Pancreas (tissue), 10 donors: Measurements from ENCODE around the gene ATP2A2. TPM values are rescaled to one million over a fixed set of nuclear protein-coding genes. Genes with fewer than 3 reads are reported as not detected.
"Not testable (repeated sequence)": the region's sequence is repeated elsewhere in the genome, so short reads cannot be mapped to it uniquely, and the experiment has no call there.

Experiments
- ATAC-seq, 4 donors: fragments of 200-7000 bp; cut with Tn5 transposase; one replicate each; pipeline versions ENCODE4 v1.8.0 to v1.9.1; 2020; ENCODE audit warnings: mild to moderate bottlenecking in 4 of 4, moderate library complexity in 4 of 4
- DNase-seq, 6 donors: peaks; one replicate each; pipeline ENCODE4 v3.0.0-alpha.2; 2020
- FAIRE-seq: peaks from 2 replicates; lab custom pipeline; 2012; peaks lifted over from hg19 to GRCh38; lab: Jason Lieb, UNC
- H3K27ac ChIP-seq, 4 donors: fragments of 200-600 bp; sonication (generic); 1 replicate in 3 of 4; 2 replicates in 1 of 4; pipeline versions ENCODE4 v1.5.0 to v1.8.0; 2020
- H3K27me3 ChIP-seq, 4 donors: fragments of 200-600 bp; one replicate each; pipeline ENCODE4 v1.8.0; 2021
- H3K36me3 ChIP-seq, 3 donors: fragments of 200-600 bp; sonication (generic) in 1 of 3; one replicate each; pipeline versions ENCODE4 v1.5.0 to v1.8.0; 2020 to 2021
- H3K4me1 ChIP-seq, 3 donors: fragments of 200-600 bp; one replicate each; pipeline ENCODE4 v1.8.0; 2021
- H3K4me3 ChIP-seq, 4 donors: fragments of 200-600 bp; sonication (generic) in 2 of 4; one replicate each; pipeline versions ENCODE4 v1.5.0 to v1.8.0; 2020 to 2021
- H3K9me3 ChIP-seq, 4 donors: fragments of 200-600 bp; one replicate each; pipeline ENCODE4 v1.8.0; 2021
- CTCF ChIP-seq, 4 donors: fragments of 200-600 bp; sonication (generic) in 3 of 4; IDR thresholded peaks; one replicate each; pipeline versions ENCODE4 v1.5.0 to v1.8.0; 2021; ENCODE audit warnings: antibody characterized with exemption in 4 of 4
- WGBS, 2 donors: extraction: QIAGEN DNeasy Blood & Tissue Kit; methylation state at CpG; one replicate each; pipeline ENCODE4 v1.1.7; 2013; 5-methylcytosine and 5-hydroxymethylcytosine counted together
- intact Hi-C, 3 donors: fragments of 100-400 bp; cut with DNase I; formaldehyde crosslinking; loops; one replicate each; pipeline versions ENCODE4 v1.11.1 to v1.14.2; 2022
- polyA plus RNA-seq, 2 donors: library from polyadenylated mRNA; stranded (reverse); fragments of 200-250 nt; gene quantifications; one replicate each; pipeline ENCODE4 v1.2.3, GENCODE V29; 2013
- total RNA-seq, 6 donors: library from RNA; stranded (reverse); fragmentation: NEBNext Ultra II Directional in 4 of 6; extraction: Animal tissue kit (Norgen Biotek cat#: 25700) in 4 of 6; gene quantifications; one replicate each; pipeline versions ENCODE4 v1.2.1 to v1.2.4, GENCODE V29; 2021 to 2023
- donor health status: healthy with polysubstance abuse.
- donor health status: DM: no; HTN: no; CAD: no; lungs with moderate emphysema.
- donor health status: DM: no; HTN: no; CAD: no.
- donor health status: control.
- donor health status: control.
- donor health status: Bipolar disorder and iron deficiency.
- donor health status: DM: yes; HTN: yes; CAD: no.
- donor health status: DM: no; HTN: no; CAD: no.
- donor health status: DM: no; HTN: no; CAD: no.
- donor health status: DM: yes; HTN: yes; CAD: no.

Gene ATP2A2
- total and polyA plus RNA-seq, 8 donors, result 16.3 to 79.7 (median 45.7) TPM

GRCh38 chr12:110249716-110250225 lies 31.3 kb upstream of the ATP2A2 start:
- intact Hi-C loops, result no loop called here
- 67 to 68% methylated on average over 7 of the region's 7 CpGs for WGBS, 2 donors
- H3K4me3 ChIP-seq, result no peak overlapping the region
- DNase-seq, result peak in 1 of 6 donors; percentile 39
- H3K9me3 ChIP-seq, result no peaks in the 10 kb centered on the region
- no peak for FAIRE-seq
- TF ChIP-seq CTCF (IDR thresholded peaks at IDR 0.05), result no peak
- peak in 3 of 4 donors; percentile 24 to 46 (median 35) for ATAC-seq
- peak overlapping the region; percentile 76 to 91 (median 79) for H3K27ac ChIP-seq
- no peaks in the 10 kb centered on the region for H3K27me3 ChIP-seq
- peaks cover 20 to 39% (median 32%) of the 10 kb centered on the region in 3 donors for H3K4me1 ChIP-seq
- H3K36me3 ChIP-seq, result no peaks in the 10 kb centered on the region

- Histone ChIP-seq H3K4me1 (peaks cover 19 to 39% (median 28%) of the 10 kb centered on the region in 3 donors), H3K4me3 (no peak overlapping the region), H3K27me3 (no peaks in the 10 kb centered on the region), H3K36me3 (no peaks in the 10 kb centered on the region), H3K9me3 (no peaks in the 10 kb centered on the region), H3K27ac (no peak overlapping the region)
- intact Hi-C loops, result no loop called here
- WGBS, 2 donors, result 91 to 95% methylated on average over 7 of the region's 7 CpGs
- DNase-seq (no peak), FAIRE-seq (no peak), ATAC-seq (no peak)
- no peak for TF ChIP-seq CTCF (IDR thresholded peaks at IDR 0.05)
Measured at GRCh38 chr12:110251381-110251780, 29.7 kb upstream of the ATP2A2 start.

GRCh38 chr12:110252716-110253115 lies 28.3 kb upstream of the ATP2A2 start:
- 62 to 75% methylated on average over 9 of the region's 9 CpGs for WGBS, 2 donors
- ATAC-seq, result no peak
- Histone ChIP-seq H3K9me3 (no peaks in the 10 kb centered on the region), H3K4me3 (no peak overlapping the region), H3K27ac (no peak overlapping the region), H3K4me1 (peaks cover 6 to 25% (median 17%) of the 10 kb centered on the region in 3 donors), H3K27me3 (no peaks in the 10 kb centered on the region), H3K36me3 (no peaks in the 10 kb centered on the region)
- no peak for FAIRE-seq
- intact Hi-C loops, result no loop called here
- no peak for TF ChIP-seq CTCF (IDR thresholded peaks at IDR 0.05)
- no peak for DNase-seq

- no peaks in the 10 kb centered on the region for H3K27me3 ChIP-seq
- no peak for TF ChIP-seq CTCF (IDR thresholded peaks at IDR 0.05)
- H3K36me3 ChIP-seq, result no peaks in the 10 kb centered on the region
- ATAC-seq (peak; percentile 51 to 77 (median 67)), DNase-seq (peak in 5 of 6 donors; percentile 23 to 60 (median 50)), FAIRE-seq (no peak)
- no peak overlapping the region for H3K27ac ChIP-seq
- no peaks in the 10 kb centered on the region for H3K9me3 ChIP-seq
- peaks cover 1 to 21% (median 13%) of the 10 kb centered on the region in 3 donors for H3K4me1 ChIP-seq
- intact Hi-C loops, result no loop called here
- 32 to 38% methylated on average over 9 of the region's 9 CpGs for WGBS, 2 donors
- H3K4me3 ChIP-seq, result no peak overlapping the region
Measured at GRCh38 chr12:110253176-110253575, 27.9 kb upstream of the ATP2A2 start.

GRCh38 chr12:110254971-110255540 lies 26.0 kb upstream of the ATP2A2 start:
- peak in 2 of 4 donors; percentile 11 to 30 for ATAC-seq
- no peaks in the 10 kb centered on the region for H3K9me3 ChIP-seq
- no peaks in the 10 kb centered on the region for H3K27me3 ChIP-seq
- intact Hi-C loops, result no loop called here
- H3K4me3 ChIP-seq, result no peak overlapping the region
- WGBS, 2 donors, result 51 to 52% methylated on average over 6 of the region's 6 CpGs
- H3K27ac ChIP-seq, result no peak overlapping the region
- H3K36me3 ChIP-seq, result no peaks in the 10 kb centered on the region
- DNase-seq, result no peak
- no peak for FAIRE-seq
- TF ChIP-seq CTCF (IDR thresholded peaks at IDR 0.05), result no peak
- H3K4me1 ChIP-seq, result peaks cover 0 to 4% (median 0%) of the 10 kb centered on the region in 3 donors

GRCh38 chr12:110255890-110256456 lies 25.1 kb upstream of the ATP2A2 start:
- FAIRE-seq, result not testable (repeated sequence)

More at GRCh38 chr12:110255890-110256456, 25.1 kb upstream of the ATP2A2 start:
- H3K27me3 ChIP-seq, H3K27ac ChIP-seq, DNase-seq, ATAC-seq, H3K4me1 ChIP-seq, H3K4me3 ChIP-seq, H3K36me3 ChIP-seq, intact Hi-C loops, H3K9me3 ChIP-seq: not testable (repeated sequence)
- WGBS, 2 donors, result 97% methylated on average over 11 of the region's 11 CpGs
